A673 (cell line): Measurements from ENCODE around the gene RRP1B. TPM values are rescaled to one million over a fixed set of nuclear protein-coding genes. Genes with fewer than 3 reads are reported as not detected.

Experiments used
- BruUV-seq: library from RNA; stranded (reverse); fragments of 400-500 nt; replicated peaks from 2 replicates; lab custom pipeline; 2021; lab: Mats Ljungman, UMichigan
- CTCF ChIA-PET: fragments of 300-600 bp; sonication (Branson Sonifier 250); formaldehyde crosslinking; loops from one replicate; lab custom pipeline; 2022; ENCODE audit warnings: antibody characterized with exemption; lab: Charles Lee
- POLR2A ChIA-PET: fragments of 300-600 bp; sonication (Branson Sonifier 250); formaldehyde crosslinking; loops from one replicate; lab custom pipeline; 2022; ENCODE audit warnings: antibody characterized with exemption; ENCODE audit not compliant: low non-redundant PET; lab: Charles Lee
- DNase-seq: peaks from one replicate; pipeline ENCODE4 v3.0.0-alpha.2; 2015; ENCODE audit warnings: low spot score
- H3K27ac ChIP-seq: fragments of 200-600 bp; sonication (generic); 2 replicates; pipeline ENCODE4 v1.5.1; 2016; ENCODE audit warnings: mixed run types, low read depth, mild to moderate bottlenecking, mixed read lengths, antibody characterized with exemption, low read length; ENCODE audit not compliant: poor library complexity, severe bottlenecking
- H3K27me3 ChIP-seq: fragments of 200-600 bp; sonication (generic); replicated peaks from 2 replicates; pipeline ENCODE4 v1.6.1; 2017; ENCODE audit warnings: mixed run types, low read depth, mild to moderate bottlenecking, mixed read lengths, antibody characterized with exemption, low read length; ENCODE audit not compliant: insufficient read depth, poor library complexity
- H3K36me3 ChIP-seq: fragments of 200-600 bp; sonication (generic); 2 replicates; pipeline ENCODE4 v1.6.1; 2016; ENCODE audit warnings: mixed run types, mild to moderate bottlenecking, mixed read lengths, antibody characterized with exemption, low read length; ENCODE audit not compliant: insufficient read depth, poor library complexity, severe bottlenecking
- H3K4me1 ChIP-seq: fragments of 200-600 bp; sonication (generic); 2 replicates; pipeline ENCODE4 v1.6.1; 2017; ENCODE audit warnings: mixed run types, mild to moderate bottlenecking, mixed read lengths, antibody characterized with exemption, low read length; ENCODE audit not compliant: insufficient read depth, poor library complexity, severe bottlenecking
- H3K4me3 ChIP-seq: fragments of 200-600 bp; sonication (generic); 2 replicates; pipeline ENCODE4 v1.5.1; 2016; ENCODE audit warnings: low read depth, mixed run types, mild to moderate bottlenecking, mixed read lengths, low read length; ENCODE audit not compliant: poor library complexity, severe bottlenecking
- H3K9me3 ChIP-seq: fragments of 200-600 bp; sonication (generic); 2 replicates; pipeline ENCODE4 v1.6.1; 2016; ENCODE audit warnings: mixed run types, low read depth, mild to moderate bottlenecking, mixed read lengths, antibody characterized with exemption, low read length; ENCODE audit not compliant: poor library complexity, severe bottlenecking
- CTCF ChIP-seq: fragments of 300-800, 200-600 bp; sonication (generic); conservative IDR thresholded peaks from 2 replicates; pipeline ENCODE4 v1.5.1; 2017; ENCODE audit warnings: low read depth, mild to moderate bottlenecking, antibody characterized with exemption, low read length, moderate library complexity, mixed read lengths
- EZH2 ChIP-seq: fragments of 200-600 bp; sonication (generic); IDR thresholded peaks from 2 replicates; pipeline ENCODE4 v1.6.1; 2017; ENCODE audit warnings: borderline replicate concordance, low read depth, mild to moderate bottlenecking, mixed read lengths, antibody characterized with exemption, low read length; ENCODE audit not compliant: poor library complexity, severe bottlenecking
- intact Hi-C: fragments of 100-400 bp; cut with micrococcal nuclease; formaldehyde crosslinking; loops from one replicate; pipeline ENCODE4 v1.10.0; 2022; ENCODE audit not compliant: unreplicated experiment
- total RNA-seq: library from RNA; stranded (reverse); gene quantifications from 2 replicates; pipeline ENCODE4 v1.2.3, GENCODE V29; 2021

Gene RRP1B
- total RNA-seq, 1 experiment from 2014 or later: 73.5 TPM

GRCh38 chr21:43632373-43632905 is 26.9 kb upstream of the RRP1B start:
- TF ChIP-seq EZH2: no peak
- TF ChIP-seq CTCF: no peak

GRCh38 chr21:43634618-43635017 is 24.7 kb upstream of the RRP1B start:
- no peaks in the 10 kb centered on the region for H3K4me1 ChIP-seq
- BruUV-seq: no TSS peak
- ChIA-PET POLR2A (no interaction called here), CTCF (interaction anchor here (0.6 kb wide), 1 partner anchor 423 kb away, joined by 4 read pairs; no protein-coding TSS in a partner anchor)
- no peak for TF ChIP-seq CTCF
- no peak for TF ChIP-seq EZH2
- H3K27me3 ChIP-seq: no peaks in the 10 kb centered on the region
- H3K27ac ChIP-seq: no peak overlapping the region
- no peaks in the 10 kb centered on the region for H3K9me3 ChIP-seq
- no peak overlapping the region for H3K4me3 ChIP-seq
- intact Hi-C loops: no loop called here
- DNase-seq: no peak
- H3K36me3 ChIP-seq: no peaks in the 10 kb centered on the region

More at GRCh38 chr21:43632373-43632905, 26.9 kb upstream of the RRP1B start:
- ChIA-PET POLR2A (no interaction called here), CTCF (no interaction called here)
- no peaks in the 10 kb centered on the region for H3K4me1 ChIP-seq
- no TSS peak for BruUV-seq
- H3K4me3 ChIP-seq: no peak overlapping the region
- no peaks in the 10 kb centered on the region for H3K36me3 ChIP-seq
- H3K27me3 ChIP-seq: no peaks in the 10 kb centered on the region
- intact Hi-C loops: no loop called here
- peak overlapping the region; percentile 14 for H3K27ac ChIP-seq
- no peak for DNase-seq
- H3K9me3 ChIP-seq: peaks cover 4% of the 10 kb centered on the region

- Histone ChIP-seq H3K36me3 (no peaks in the 10 kb centered on the region), H3K27ac (no peak overlapping the region), H3K27me3 (no peaks in the 10 kb centered on the region), H3K9me3 (no peaks in the 10 kb centered on the region), H3K4me1 (no peaks in the 10 kb centered on the region), H3K4me3 (no peak overlapping the region)
- intact Hi-C loops: no loop called here
- POLR2A ChIA-PET: interaction anchor here (0.7 kb wide), 1 partner anchor 439 kb away, joined by 3 read pairs; no protein-coding TSS in a partner anchor
- CTCF ChIA-PET: no interaction called here
- no peak for DNase-seq
- no TSS peak for BruUV-seq
- TF ChIP-seq EZH2 (no peak), CTCF (no peak)
Measured at GRCh38 chr21:43635436-43635835, 23.9 kb upstream of the RRP1B start.
